Heart left ventricle (tissue), 13 donors: ENCODE data around the gene CINP.

Experiments used
- CTCF ChIP-seq, 12 donors: fragments of 200-600 bp; sonication (generic) in 4 of 12; IDR thresholded peaks; one replicate each; pipeline versions ENCODE4 v1.5.0 to v1.8.0; 2018 to 2022; ENCODE audit warnings: antibody characterized with exemption in 12 of 12, mild to moderate bottlenecking in 5 of 12
- POLR2A ChIP-seq, 2 donors: fragments of 450-650 bp; IDR thresholded peaks; one replicate each; pipeline ENCODE4 v1.6.1; 2017; ENCODE audit warnings: antibody characterized with exemption in 2 of 2, mild to moderate bottlenecking in 2 of 2, moderate library complexity in 2 of 2
- donor health status: ischemic (EF 13 %, LVEDD 7.1; RV severe dilation, severe dysfunction).
- donor health status: DM: no; HTN: yes; CAD: no.
- donor health status: DM: no; HTN: no; CAD: no.
- donor health status: ischemic (EF 25% LVEDD 6.9; RV normal size, moderate dysfunction).
- donor health status: ischemic (EF 25% LVEDD 5.7; RV mildly dilated, moderate dysfunction).
- donor health status: ischemic (EF 35%, LVEDD 5.7; RV mildly dilated, moderate dysfunction).
- donor health status: nonischemic (EF 11% LVEDD 7.7; RV severe dilation, severe dysfunction).
- donor health status: DM: yes; HTN: yes; CAD: no.
- donor health status: PGD.
- donor health status: ischemic (EF 29% LVEDD 5.4; RV normal size, mild dysfunction).
- donor health status: nonischemic (EF 23%, LVEDD 6.1; RV moderate dilation, normal function).

GRCh38 chr14:102315121-102315520, 47.6 kb downstream of the CINP start:
- TF ChIP-seq CTCF (IDR thresholded peaks at IDR 0.05): no peak
- no peak for TF ChIP-seq POLR2A (IDR thresholded peaks at IDR 0.05)
